NCI-H345 (cell line): ENCODE results near the gene SIRPG.
"Not testable (repeated sequence)": the region's sequence is repeated elsewhere in the genome, so short reads cannot be mapped to it uniquely, and the experiment has no call there.

ENCODE experiments used
- DNase-seq: peaks from one replicate; lab custom pipeline; 2025; lab: John Stamatoyannopoulos, UW

SIRPG gene

GRCh38 chr20:1635291-1635979 is 22.1 kb downstream of the SIRPG start:
- DNase-seq = no peak

- DNase-seq = no peak
Observed at GRCh38 chr20:1633535-1633934, 24.0 kb downstream of the SIRPG start.

- DNase-seq = no peak
Observed at GRCh38 chr20:1632178-1632577, 25.4 kb downstream of the SIRPG start.

- no peak for DNase-seq
Observed at GRCh38 chr20:1631309-1632151, 26.0 kb downstream of the SIRPG start.

GRCh38 chr20:1630186-1630585 is 27.4 kb downstream of the SIRPG start:
- no peak for DNase-seq

GRCh38 chr20:1629321-1629720 is 28.3 kb downstream of the SIRPG start:
- no peak for DNase-seq

GRCh38 chr20:1628621-1629020 is 29.0 kb downstream of the SIRPG start:
- DNase-seq = no peak

GRCh38 chr20:1627200-1627550 is 30.4 kb downstream of the SIRPG start:
- no peak for DNase-seq

- no peak for DNase-seq
Observed at GRCh38 chr20:1626528-1627199, 30.9 kb downstream of the SIRPG start.

GRCh38 chr20:1625083-1625690 is 32.4 kb downstream of the SIRPG start:
- no peak for DNase-seq

GRCh38 chr20:1623501-1624205 is 33.9 kb downstream of the SIRPG start:
- no peak for DNase-seq

GRCh38 chr20:1622450-1622849 is 35.1 kb downstream of the SIRPG start:
- no peak for DNase-seq

GRCh38 chr20:1621316-1621715 is 36.3 kb downstream of the SIRPG start:
- DNase-seq = no peak

- no peak for DNase-seq
Observed at GRCh38 chr20:1619861-1620444, 37.6 kb downstream of the SIRPG start, which contains the start of gene SIRPB1. TSS of gene SIRPB1 (minus strand) at chr20:1620009. CDS start at chr20:1619944, 65 bp downstream.

GRCh38 chr20:1618954-1619540 is 38.5 kb downstream of the SIRPG start:
- no peak for DNase-seq

GRCh38 chr20:1618479-1618878 is 39.1 kb downstream of the SIRPG start:
- no peak for DNase-seq

- no peak for DNase-seq
Observed at GRCh38 chr20:1616858-1617434, 40.6 kb downstream of the SIRPG start.

GRCh38 chr20:1610404-1610803 is 47.2 kb downstream of the SIRPG start:
- DNase-seq = not testable (repeated sequence)

- not testable (repeated sequence) for DNase-seq
Observed at GRCh38 chr20:1608678-1609347, 48.8 kb downstream of the SIRPG start.

- DNase-seq = no peak
Observed at GRCh38 chr20:1600736-1601135, 56.8 kb downstream of the SIRPG start.
